ENCODE measurements around the gene TAS2R31. TPM values are rescaled to one million over a fixed set of nuclear protein-coding genes. Genes with fewer than 3 reads are reported as not detected.

The TAS2R31 gene
- polyA plus RNA-seq, 1 donor (not counting 4 experiments of a cell fraction or from before 2014, with no cell fraction given) = 0.28 TPM

DNA sequence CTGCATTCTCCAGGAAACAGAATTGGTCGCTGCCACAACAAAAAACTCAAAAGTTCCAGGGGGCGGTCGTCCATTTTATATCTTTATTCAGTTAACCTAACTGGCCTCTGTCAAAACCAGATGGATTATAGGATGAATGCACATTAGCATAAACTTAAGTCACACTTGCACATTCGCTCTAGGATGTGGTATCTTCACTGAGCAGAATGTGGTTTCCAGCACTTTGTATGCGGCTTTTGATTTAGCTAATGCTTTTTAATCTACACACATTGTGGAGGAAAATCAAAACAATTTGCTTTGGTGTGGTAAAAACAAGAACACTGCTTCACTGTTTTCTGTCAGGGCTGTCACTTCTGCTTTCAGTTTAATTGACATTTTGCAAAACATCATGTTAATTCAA is 49.0 kb downstream of the TAS2R31 start:
- DNase-seq (ENCODE audit: low read depth, low spot score) (no peak), FAIRE-seq (no peak)
- H3K36me3 ChIP-seq (ENCODE audit: control insufficient read depth in 2 of 2, extremely low read depth in 1 of 2, insufficient read depth in 2 of 2, low read length in 2 of 2) = no peaks in the 10 kb centered on the region
- TF ChIP-seq EZH2 (IDR thresholded peaks at IDR 0.05; ENCODE audit: low read length) = no peak
- TF ChIP-seq, protein P1, sequence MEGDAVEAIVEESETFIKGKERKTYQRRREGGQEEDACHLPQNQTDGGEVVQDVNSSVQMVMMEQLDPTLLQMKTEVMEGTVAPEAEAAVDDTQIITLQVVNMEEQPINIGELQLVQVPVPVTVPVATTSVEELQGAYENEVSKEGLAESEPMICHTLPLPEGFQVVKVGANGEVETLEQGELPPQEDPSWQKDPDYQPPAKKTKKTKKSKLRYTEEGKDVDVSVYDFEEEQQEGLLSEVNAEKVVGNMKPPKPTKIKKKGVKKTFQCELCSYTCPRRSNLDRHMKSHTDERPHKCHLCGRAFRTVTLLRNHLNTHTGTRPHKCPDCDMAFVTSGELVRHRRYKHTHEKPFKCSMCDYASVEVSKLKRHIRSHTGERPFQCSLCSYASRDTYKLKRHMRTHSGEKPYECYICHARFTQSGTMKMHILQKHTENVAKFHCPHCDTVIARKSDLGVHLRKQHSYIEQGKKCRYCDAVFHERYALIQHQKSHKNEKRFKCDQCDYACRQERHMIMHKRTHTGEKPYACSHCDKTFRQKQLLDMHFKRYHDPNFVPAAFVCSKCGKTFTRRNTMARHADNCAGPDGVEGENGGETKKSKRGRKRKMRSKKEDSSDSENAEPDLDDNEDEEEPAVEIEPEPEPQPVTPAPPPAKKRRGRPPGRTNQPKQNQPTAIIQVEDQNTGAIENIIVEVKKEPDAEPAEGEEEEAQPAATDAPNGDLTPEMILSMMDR (optimal IDR thresholded peaks at IDR 0.05 in 1 of 3, IDR thresholded peaks at IDR 0.05 in 1 of 3, conservative IDR thresholded peaks at IDR 0.05 in 1 of 3; ENCODE audit: extremely low read depth in 1 of 3, insufficient read depth in 2 of 3, low read length in 3 of 3) = no peak
- H3K9me1 ChIP-seq (ENCODE audit: control insufficient read depth, extremely low read depth, insufficient read depth, low read length) = no peaks in the 10 kb centered on the region
- dilution Hi-C loops (cut with MboI; ENCODE audit: extremely low pct_ligation_motif_present, low sequenced_read_pairs) = no loop called here
- H3K4me1 ChIP-seq (ENCODE audit: control insufficient read depth, extremely low read depth, insufficient read depth, low read length) = no peaks in the 10 kb centered on the region
- no peak overlapping the region for H3K4me2 ChIP-seq (ENCODE audit: control insufficient read depth, extremely low read depth, insufficient read depth, low read depth, low read length)
- H4K20me1 ChIP-seq (ENCODE audit: control insufficient read depth, extremely low read depth, insufficient read depth, low read length) = no peaks in the 10 kb centered on the region
- H3K79me2 ChIP-seq (ENCODE audit: control insufficient read depth, insufficient read depth, low read length) = no peaks in the 10 kb centered on the region
- no peaks in the 10 kb centered on the region for H3K9me3 ChIP-seq (ENCODE audit: control insufficient read depth, low read depth, low read length)
- H3K27me3 ChIP-seq (ENCODE audit: control insufficient read depth, extremely low read depth, insufficient read depth, low read length) = no peaks in the 10 kb centered on the region
- H3K4me3 ChIP-seq (ENCODE audit: control insufficient read depth in 2 of 3, extremely low read depth in 1 of 3, insufficient read depth in 2 of 3, low read depth in 1 of 3, low read length in 3 of 3) = no peak overlapping the region
- no peak overlapping the region for H3K9ac ChIP-seq (ENCODE audit: control insufficient read depth, extremely low read depth, insufficient read depth, low read length)
- no peak overlapping the region for H3K27ac ChIP-seq (ENCODE audit: control insufficient read depth, insufficient read depth, low read length)
- no peak overlapping the region for H2AFZ ChIP-seq (ENCODE audit: control insufficient read depth, low read length)

Other genes with a start within 250 kb of the TAS2R31 start
- gene TAS2R7, start 228.8 kb downstream of the TAS2R31 start, polyA plus RNA-seq = not detected in 3 replicates
- not detected in 3 replicates for gene TAS2R8, start 224.1 kb downstream of the TAS2R31 start, polyA plus RNA-seq
- not detected in 3 replicates for gene TAS2R9, start 221.2 kb downstream of the TAS2R31 start, polyA plus RNA-seq
- 0.10 to 0.22 TPM in 2 of 3 replicates, not detected in the other for gene TAS2R10, start 205.0 kb downstream of the TAS2R31 start, polyA plus RNA-seq
- gene PRR4, start 181.9 kb downstream of the TAS2R31 start, polyA plus RNA-seq = 2.5 to 4.0 TPM (median 2.7 TPM) in 3 replicates
- gene PRH1, start 147.2 kb downstream of the TAS2R31 start, polyA plus RNA-seq = 4.5 to 5.5 TPM (median 4.9 TPM) in 3 replicates
- 0.08 to 0.14 TPM in 2 of 3 replicates, not detected in the other for gene TAS2R13, start 121.8 kb downstream of the TAS2R31 start, polyA plus RNA-seq
- 0.12 to 0.13 TPM in 2 of 3 replicates, not detected in the other for gene PRH2, start 102.2 kb downstream of the TAS2R31 start, polyA plus RNA-seq
- 0.58 to 1.2 TPM (median 0.63 TPM) in 3 replicates for gene TAS2R14, start 92.1 kb downstream of the TAS2R31 start, polyA plus RNA-seq
- gene TAS2R50, start 44.5 kb downstream of the TAS2R31 start, polyA plus RNA-seq = 0.10 TPM in 1 of 3 replicates, not detected in the others
- gene TAS2R20, start 33.1 kb downstream of the TAS2R31 start, polyA plus RNA-seq = 0.08 to 0.43 TPM (median 0.41 TPM) in 3 replicates
- 0.17 to 0.31 TPM in 2 of 3 replicates, not detected in the other for gene TAS2R19, start 8.8 kb downstream of the TAS2R31 start, polyA plus RNA-seq
- gene TAS2R46, start 30.9 kb upstream of the TAS2R31 start, polyA plus RNA-seq = 0.10 to 0.13 TPM in 2 of 3 replicates, not detected in the other
- gene TAS2R43, start 60.9 kb upstream of the TAS2R31 start, polyA plus RNA-seq = 0.34 TPM in 1 of 3 replicates, not detected in the others
- 0.03 to 0.18 TPM in 2 of 3 replicates, not detected in the other for gene TAS2R30, start 103.2 kb upstream of the TAS2R31 start, polyA plus RNA-seq
- 2.5 to 3.9 TPM (median 2.6 TPM) in 3 replicates for gene SMIM10L1, start 139.8 kb upstream of the TAS2R31 start, polyA plus RNA-seq
- not detected in 3 replicates for gene TAS2R42, start 155.5 kb upstream of the TAS2R31 start, polyA plus RNA-seq
- not detected in 3 replicates for gene PRB3, start 238.3 kb upstream of the TAS2R31 start, polyA plus RNA-seq